ENCODE results near the gene USP34. TPM values are rescaled to one million over a fixed set of nuclear protein-coding genes. Genes with fewer than 3 reads are reported as not detected.

Gene USP34
- total and polyA plus RNA-seq, 9 of the 15 experiments (the other 6 are each of a cell fraction or from before 2014, with no cell fraction given), result 19.8 to 108 (median 67.8) TPM

DNA sequence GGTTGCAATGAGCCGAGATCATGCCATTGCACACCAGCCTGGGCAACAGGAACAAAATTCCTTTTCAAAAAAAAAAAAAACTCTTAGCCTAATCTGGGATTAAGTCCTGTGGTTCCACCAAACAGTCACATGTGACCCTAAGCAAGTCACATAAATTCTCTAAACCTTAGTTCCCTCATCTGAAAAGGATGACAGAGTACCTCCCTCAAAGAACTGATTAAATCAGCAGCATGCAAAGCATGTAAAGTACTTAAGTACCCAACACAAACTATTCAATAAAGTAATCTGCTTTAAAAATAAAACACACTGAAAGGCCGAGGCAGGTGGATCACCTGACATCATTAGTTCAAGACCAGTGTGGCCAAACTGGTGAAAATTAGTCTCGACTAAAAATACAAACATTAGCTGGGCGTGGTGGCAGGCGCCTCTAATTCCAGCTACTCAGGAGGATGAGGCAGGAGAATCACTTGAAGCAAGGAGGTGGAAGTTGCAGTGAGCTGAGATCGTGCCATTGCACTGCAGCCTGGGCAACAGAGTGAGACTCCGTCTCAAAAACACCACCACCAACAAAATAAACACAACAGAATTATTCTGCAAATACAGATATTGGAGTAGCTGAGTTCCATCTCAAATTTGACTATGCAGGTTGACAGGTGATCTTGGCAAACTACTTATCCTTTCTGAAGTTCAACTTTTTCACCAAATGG, 7.0 kb downstream of the USP34 start:
- Histone ChIP-seq H4K20me1 (replicated peaks; ENCODE audit: control insufficient read depth, insufficient read depth, low read length) (peaks cover 3% of the 10 kb centered on the region; the same call in 1 of the 2 replicates), H3K4me1 (replicated peaks in 1 of 2; ENCODE audit: control insufficient read depth in 2 of 2, insufficient read depth in 2 of 2, low read length in 2 of 2) (peaks cover 26 to 41% of the 10 kb centered on the region in 2 experiments), H3K9me3 (replicated peaks; ENCODE audit: control insufficient read depth, insufficient read depth, low read depth, low read length) (no peaks in the 10 kb centered on the region), H3K4me2 (ENCODE audit: insufficient read depth, low read length) (peak overlapping the region; percentile 85), H3K4me3 (no peak overlapping the region), H3K9me1 (ENCODE audit: control insufficient read depth, insufficient read depth, low read length) (no peaks in the 10 kb centered on the region), H2AFZ (ENCODE audit: low read depth, low read length) (no peak overlapping the region), H3K27me3 (ENCODE audit: control insufficient read depth in 2 of 2, insufficient read depth in 2 of 2, low read length in 2 of 2) (no peaks in the 10 kb centered on the region), H3K9ac (ENCODE audit: insufficient read depth in 1 of 2, low read depth in 2 of 2, low read length in 2 of 2) (peak overlapping the region; percentile 70 to 77; a peak in 3 of 4 replicates), H3K79me2 (ENCODE audit: control insufficient read depth, insufficient read depth, low read length) (peaks cover 100% of the 10 kb centered on the region), H3K27ac (ENCODE audit: extremely low read depth, low read depth, low read length) (peak overlapping the region; percentile 95; the same call in 2 of the 3 replicates), H3K36me3 (ENCODE audit: control insufficient read depth, insufficient read depth, low read length) (peaks cover 19% of the 10 kb centered on the region)
- peak in 2 of 4 experiments; percentile 21 to 33 for DNase-seq (ENCODE audit: extremely low read depth in 1 of 4, low spot score in 3 of 4)
- ChIA-PET CTCF (ENCODE audit: low intra/inter-chr PET ratio) (no interaction called here), POLR2A (interaction anchor here (0.6 to 1.7 kb wide), 2 partner anchors 23 to 97 kb away, joined by 3 to 5 read pairs; no protein-coding TSS in a partner anchor)
- ATAC-seq, result peak; percentile 12; the same call in 1 of the 3 replicates
- in situ Hi-C loops (cut with MboI) (no loop called here), intact Hi-C loops (cut with micrococcal nuclease) (no loop called here)
- FAIRE-seq, result no peak
- no TSS peak for BruUV-seq (replicated peaks)
- 13% methylated on average over 7 of the region's 7 CpGs for WGBS (ENCODE audit: insufficient coverage, low coverage, missing lambda C conversion rate)
- TF ChIP-seq ZNF232 (CRISPR knock-in tag; IDR thresholded peaks at IDR 0.05) (no peak), PHB2 (IDR thresholded peaks at IDR 0.05; ENCODE audit: low read depth) (no peak), PRMT5 (CRISPR knock-in tag; IDR thresholded peaks at IDR 0.05) (no peak), ARNT (IDR thresholded peaks at IDR 0.05) (no peak), KDM4B (IDR thresholded peaks at IDR 0.05; ENCODE audit: borderline replicate concordance in 2 of 2, low read depth in 1 of 2) (no peak), ZNF717 (CRISPR knock-in tag; IDR thresholded peaks at IDR 0.05) (no peak), ZKSCAN1 (IDR thresholded peaks at IDR 0.05; ENCODE audit: low read depth, low read length) (no peak), ZNF764 (CRISPR knock-in tag; IDR thresholded peaks at IDR 0.05; ENCODE audit: low read depth) (no peak), ZC3H11A (IDR thresholded peaks at IDR 0.05; ENCODE audit: low read depth, low read length) (no peak), HDAC1 (IDR thresholded peaks at IDR 0.05) (no peak), RAD51 (IDR thresholded peaks at IDR 0.05; ENCODE audit: borderline replicate concordance, low read depth) (peak; percentile 30; the same call in 1 of the 2 replicates), ZNF695 (CRISPR knock-in tag; IDR thresholded peaks at IDR 0.05) (no peak), SREBF2 (CRISPR knock-in tag; IDR thresholded peaks at IDR 0.05) (no peak), U2AF1 (optimal IDR thresholded peaks at IDR 0.05; ENCODE audit: low read depth, low read length) (no peak), PURB (CRISPR knock-in tag; IDR thresholded peaks at IDR 0.05; ENCODE audit: low read depth) (no peak), ZNF668 (CRISPR knock-in tag; IDR thresholded peaks at IDR 0.05) (no peak), KAT7 (CRISPR knock-in tag; IDR thresholded peaks at IDR 0.05; ENCODE audit: borderline replicate concordance) (no peak), ZNF561 (CRISPR knock-in tag; conservative IDR thresholded peaks at IDR 0.05) (no peak), EP400 (IDR thresholded peaks at IDR 0.05) (0 out of 2 replicates have a peak, but pooled peaks have one; percentile 1), PHTF2 (CRISPR knock-in tag; IDR thresholded peaks at IDR 0.05) (no peak)
- TF ChIP-seq, protein P1, sequence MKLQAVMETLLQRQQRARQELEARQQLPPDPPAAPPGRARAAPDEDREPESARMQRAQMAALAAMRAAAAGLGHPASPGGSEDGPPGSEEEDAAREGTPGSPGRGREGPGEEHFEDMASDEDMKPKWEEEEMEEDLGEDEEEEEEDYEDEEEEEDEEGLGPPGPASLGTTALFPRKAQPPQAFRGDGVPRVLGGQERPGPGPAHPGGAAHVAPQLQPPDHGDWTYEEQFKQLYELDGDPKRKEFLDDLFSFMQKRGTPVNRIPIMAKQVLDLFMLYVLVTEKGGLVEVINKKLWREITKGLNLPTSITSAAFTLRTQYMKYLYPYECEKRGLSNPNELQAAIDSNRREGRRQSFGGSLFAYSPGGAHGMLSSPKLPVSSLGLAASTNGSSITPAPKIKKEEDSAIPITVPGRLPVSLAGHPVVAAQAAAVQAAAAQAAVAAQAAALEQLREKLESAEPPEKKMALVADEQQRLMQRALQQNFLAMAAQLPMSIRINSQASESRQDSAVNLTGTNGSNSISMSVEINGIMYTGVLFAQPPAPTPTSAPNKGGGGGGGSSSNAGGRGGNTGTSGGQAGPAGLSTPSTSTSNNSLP (IDR thresholded peaks at IDR 0.05; ENCODE audit: borderline replicate concordance, low read depth, low read length), result no peak
- TF ChIP-seq, protein P2, sequence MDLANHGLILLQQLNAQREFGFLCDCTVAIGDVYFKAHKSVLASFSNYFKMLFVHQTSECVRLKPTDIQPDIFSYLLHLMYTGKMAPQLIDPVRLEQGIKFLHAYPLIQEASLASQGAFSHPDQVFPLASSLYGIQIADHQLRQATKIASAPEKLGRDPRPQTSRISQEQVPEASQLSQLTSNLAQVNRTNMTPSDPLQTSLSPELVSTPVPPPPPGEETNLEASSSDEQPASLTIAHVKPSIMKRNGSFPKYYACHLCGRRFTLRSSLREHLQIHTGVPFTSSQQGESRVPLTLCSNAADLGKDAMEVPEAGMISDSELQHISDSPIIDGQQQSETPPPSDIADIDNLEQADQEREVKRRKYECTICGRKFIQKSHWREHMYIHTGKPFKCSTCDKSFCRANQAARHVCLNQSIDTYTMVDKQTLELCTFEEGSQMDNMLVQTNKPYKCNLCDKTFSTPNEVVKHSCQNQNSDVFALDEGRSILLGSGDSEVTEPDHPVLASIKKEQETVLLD (IDR thresholded peaks at IDR 0.05), result no peak

Measured in K562 (cell line).